Stomach (tissue), 9 donors: ENCODE measurements around the gene SLC6A11. TPM values are rescaled to one million over a fixed set of nuclear protein-coding genes. Genes with fewer than 3 reads are reported as not detected.

Experiments
- DNase-seq, 2 donors: peaks; one replicate each; pipeline versions ENCODE4 v3.0.0 to v3.0.0-alpha.2; 2013 to 2019
- H3K27ac ChIP-seq, 5 donors: fragments of 200-600 bp in 4 of 5; sonication (generic) in 4 of 5; one replicate each; pipeline ENCODE4 v1.5.1; 2013 to 2019; ENCODE audit warnings: mild to moderate bottlenecking in 1 of 5, moderate library complexity in 1 of 5
- H3K27me3 ChIP-seq, 3 donors: fragments of 200-600 bp; sonication (generic); one replicate each; pipeline ENCODE4 v1.5.1; 2017 to 2019; ENCODE audit warnings: mixed run types in 1 of 3
- H3K36me3 ChIP-seq, 4 donors: fragments of 200-600 bp; sonication (generic); 1 replicate in 3 of 4; 2 replicates in 1 of 4; pipeline ENCODE4 v1.5.1; 2016 to 2019
- H3K4me1 ChIP-seq, 4 donors: fragments of 200-600 bp; sonication (generic); one replicate each; pipeline ENCODE4 v1.5.1; 2016 to 2019
- H3K4me3 ChIP-seq, 4 donors: fragments of 200-600 bp; sonication (generic) in 3 of 4; one replicate each; pipeline ENCODE4 v1.5.1; 2016 to 2019; ENCODE audit warnings: mild to moderate bottlenecking in 1 of 4
- H3K9me3 ChIP-seq, 4 donors: fragments of 200-600 bp; sonication (generic); one replicate each; pipeline ENCODE4 v1.5.1; 2016 to 2019
- EP300 ChIP-seq: sonication (generic); formaldehyde crosslinking; IDR thresholded peaks from one replicate; pipeline ENCODE4 v1.6.1; 2017; ENCODE audit warnings: antibody characterized with exemption
- POLR2A ChIP-seq, 4 donors: fragments of 450-650 bp; IDR thresholded peaks; one replicate each; pipeline ENCODE4 v1.6.1; 2016; ENCODE audit warnings: antibody characterized with exemption in 4 of 4, control low read depth in 2 of 4, mild to moderate bottlenecking in 1 of 4, moderate library complexity in 1 of 4
- POLR2AphosphoS5 ChIP-seq, 3 donors: sonication (generic); formaldehyde crosslinking; IDR thresholded peaks; one replicate each; pipeline ENCODE4 v1.6.1; 2016; ENCODE audit warnings: antibody characterized with exemption in 3 of 3
- WGBS, 5 donors: extraction: QIAGEN DNeasy Blood & Tissue Kit in 3 of 5; methylation state at CpG; one replicate each; pipeline versions ENCODE4 v1.1.5 to v1.1.7; 2013 to 2018; 5-methylcytosine and 5-hydroxymethylcytosine counted together
- intact Hi-C: fragments of 100-400 bp; cut with DNase I; formaldehyde crosslinking; loops from one replicate; pipeline ENCODE4 v1.15.1; 2023; ENCODE audit warnings: low total_unique reads
- polyA plus RNA-seq, 3 donors: library from polyadenylated mRNA; stranded (reverse); fragments of 200-250 nt; gene quantifications; one replicate each; pipeline ENCODE4 v1.2.3, GENCODE V29; 2013
- total RNA-seq, 5 donors: library from RNA; depleted of rRNA; stranded (reverse); fragments of >200 nt; gene quantifications; one replicate each; pipeline versions ENCODE4 v1.1.0 to v1.2.3, GENCODE V29; 2014 to 2016
- TF ChIP-seq, protein P1 (sequence below), 7 experiments: fragments of 450-650 bp in 4 of 7; fragments of 200-600 bp in 3 of 7; sonication (generic) in 3 of 7; IDR thresholded peaks; one replicate each; pipeline ENCODE4 v1.5.1; 2016 to 2019; ENCODE audit warnings: antibody characterized with exemption in 7 of 7, control low read depth in 2 of 7, mild to moderate bottlenecking in 1 of 7
- donor health status: healthy with polysubstance abuse.
- donor health status: Bipolar disorder and iron deficiency.
- donor health status: healthy.

SLC6A11 gene
- total and polyA plus RNA-seq, 8 donors: 0.18 to 2.0 TPM; not detected in 6

DNA sequence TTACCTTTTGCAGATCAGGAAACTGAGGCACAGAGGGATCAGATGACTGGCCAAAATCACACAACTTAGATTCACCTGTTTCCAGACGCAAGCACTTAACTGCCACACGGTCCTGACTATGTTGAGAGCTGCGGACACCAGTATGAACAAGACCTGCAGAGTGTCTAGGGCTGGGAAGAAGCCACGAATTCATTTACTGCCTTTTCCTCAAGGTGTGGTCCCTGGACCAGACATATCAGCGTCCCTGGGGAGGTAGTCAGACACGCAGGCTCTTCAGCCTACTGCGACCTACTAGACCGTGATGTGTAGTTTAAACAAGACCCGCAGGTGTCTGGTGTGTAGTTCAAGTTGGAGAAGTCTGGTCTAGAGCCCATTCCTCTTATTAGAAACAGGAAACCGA lies 541 bp upstream of the SLC6A11 start:
- 77 to 81% (median 78%) methylated on average over 10 of the region's 10 CpGs for WGBS, 5 donors
- TF ChIP-seq POLR2AphosphoS5 (IDR thresholded peaks at IDR 0.05): no peak
- no peak for TF ChIP-seq POLR2A (IDR thresholded peaks at IDR 0.05)
- TF ChIP-seq, protein P1, sequence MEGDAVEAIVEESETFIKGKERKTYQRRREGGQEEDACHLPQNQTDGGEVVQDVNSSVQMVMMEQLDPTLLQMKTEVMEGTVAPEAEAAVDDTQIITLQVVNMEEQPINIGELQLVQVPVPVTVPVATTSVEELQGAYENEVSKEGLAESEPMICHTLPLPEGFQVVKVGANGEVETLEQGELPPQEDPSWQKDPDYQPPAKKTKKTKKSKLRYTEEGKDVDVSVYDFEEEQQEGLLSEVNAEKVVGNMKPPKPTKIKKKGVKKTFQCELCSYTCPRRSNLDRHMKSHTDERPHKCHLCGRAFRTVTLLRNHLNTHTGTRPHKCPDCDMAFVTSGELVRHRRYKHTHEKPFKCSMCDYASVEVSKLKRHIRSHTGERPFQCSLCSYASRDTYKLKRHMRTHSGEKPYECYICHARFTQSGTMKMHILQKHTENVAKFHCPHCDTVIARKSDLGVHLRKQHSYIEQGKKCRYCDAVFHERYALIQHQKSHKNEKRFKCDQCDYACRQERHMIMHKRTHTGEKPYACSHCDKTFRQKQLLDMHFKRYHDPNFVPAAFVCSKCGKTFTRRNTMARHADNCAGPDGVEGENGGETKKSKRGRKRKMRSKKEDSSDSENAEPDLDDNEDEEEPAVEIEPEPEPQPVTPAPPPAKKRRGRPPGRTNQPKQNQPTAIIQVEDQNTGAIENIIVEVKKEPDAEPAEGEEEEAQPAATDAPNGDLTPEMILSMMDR (IDR thresholded peaks at IDR 0.05): no peak
- TF ChIP-seq EP300: no peak
- no peaks in the 10 kb centered on the region for H3K9me3 ChIP-seq

DNA sequence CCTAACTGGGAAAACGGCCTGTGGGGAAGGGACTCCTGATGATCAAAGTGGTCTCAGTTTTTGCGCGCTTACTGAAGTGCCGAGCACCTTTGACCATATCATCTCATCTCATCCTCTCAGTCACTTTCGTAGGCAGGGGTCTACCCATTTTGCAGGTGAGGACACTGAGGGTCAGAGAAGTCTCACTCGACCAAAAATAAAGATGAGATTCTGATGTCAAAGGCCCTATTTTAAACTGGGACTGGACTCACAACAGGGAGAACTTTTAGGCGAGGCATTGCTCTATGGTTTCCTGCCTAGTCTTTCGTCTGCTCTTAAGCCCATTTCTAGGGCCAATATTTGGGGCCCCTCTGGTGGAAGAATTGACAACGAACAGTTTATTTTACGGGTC lies 830 bp downstream of the SLC6A11 start:
- intact Hi-C loops: no loop called here
- Histone ChIP-seq H3K27me3 (peaks cover 0 to 54% (median 28%) of the 10 kb centered on the region in 3 donors), H3K27ac (no peak overlapping the region), H3K36me3 (no peaks in the 10 kb centered on the region), H3K9me3 (no peaks in the 10 kb centered on the region), H3K4me1 (peaks cover 0 to 11% (median 5%) of the 10 kb centered on the region in 4 donors), H3K4me3 (no peak overlapping the region)
- TF ChIP-seq, protein P1 (IDR thresholded peaks at IDR 0.05): no peak
- no peak for TF ChIP-seq POLR2A (IDR thresholded peaks at IDR 0.05)
- TF ChIP-seq POLR2AphosphoS5 (IDR thresholded peaks at IDR 0.05): no peak
- no peak for TF ChIP-seq EP300
- no peak for DNase-seq
- WGBS, 5 donors: 64 to 73% (median 72%) methylated on average over 10 of the region's 10 CpGs

More for the DNA sequence above, 541 bp upstream of the SLC6A11 start:
- Histone ChIP-seq H3K4me3 (peak overlapping the region in 1 of 4 donors; percentile 34), H3K36me3 (no peaks in the 10 kb centered on the region), H3K27me3 (peaks cover 0 to 54% (median 32%) of the 10 kb centered on the region in 3 donors), H3K4me1 (peaks cover 0 to 11% (median 5%) of the 10 kb centered on the region in 4 donors), H3K27ac (no peak overlapping the region)
- no peak for DNase-seq
- intact Hi-C loops: no loop called here

DNA sequence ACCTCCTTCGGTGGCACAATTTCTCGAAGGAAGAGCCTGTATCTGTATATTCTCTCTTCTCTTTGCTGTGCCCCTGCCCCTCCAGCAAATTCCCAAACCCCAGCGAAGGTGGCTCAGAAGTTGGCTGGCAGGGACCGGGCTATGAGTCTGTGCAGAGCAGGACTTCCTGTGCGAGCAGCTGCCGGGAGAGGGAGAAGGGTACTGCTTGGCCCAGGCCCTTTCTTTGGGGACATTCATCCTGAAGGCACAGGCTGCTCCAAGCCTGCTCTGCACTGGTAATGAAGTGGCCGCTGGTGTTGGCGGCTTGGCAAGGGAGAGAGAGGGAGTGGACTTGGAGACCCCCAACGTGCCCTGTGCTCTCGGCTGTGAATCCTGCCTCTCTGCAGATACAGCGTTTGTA lies 1.5 kb downstream of the SLC6A11 start:
- TF ChIP-seq POLR2A (IDR thresholded peaks at IDR 0.05): no peak
- TF ChIP-seq, protein P1 (IDR thresholded peaks at IDR 0.05): no peak
- no peak for TF ChIP-seq EP300
- TF ChIP-seq POLR2AphosphoS5 (IDR thresholded peaks at IDR 0.05): no peak
- H3K4me3 ChIP-seq: no peak overlapping the region
- H3K36me3 ChIP-seq: no peaks in the 10 kb centered on the region
- intact Hi-C loops: no loop called here
- no peak overlapping the region for H3K27ac ChIP-seq
- peaks cover 0 to 53% (median 28%) of the 10 kb centered on the region in 3 donors for H3K27me3 ChIP-seq
- H3K9me3 ChIP-seq: no peaks in the 10 kb centered on the region
- 53 to 61% (median 57%) methylated on average over 11 of the region's 11 CpGs for WGBS, 5 donors
- peaks cover 0 to 11% (median 5%) of the 10 kb centered on the region in 4 donors for H3K4me1 ChIP-seq
- DNase-seq: no peak

DNA sequence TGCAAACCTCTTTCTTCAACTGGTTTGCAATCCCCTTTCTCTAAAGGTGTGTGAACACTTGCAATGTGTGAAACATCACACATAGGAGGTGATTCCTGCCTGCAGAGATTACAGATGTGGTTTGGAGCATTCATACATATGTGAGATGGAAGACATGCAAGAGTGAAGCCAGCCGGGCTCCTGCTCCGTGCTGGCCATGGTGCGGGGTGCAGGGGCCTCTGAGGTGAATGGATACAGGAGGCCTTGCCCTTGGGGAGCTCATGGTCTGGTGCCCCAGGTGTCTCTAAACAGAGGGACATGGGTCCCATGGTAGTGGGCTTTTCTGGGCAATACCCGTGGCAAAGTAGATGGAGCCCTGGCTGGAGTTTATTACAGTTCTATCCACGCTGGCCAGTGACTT lies 6.0 kb downstream of the SLC6A11 start:
- Histone ChIP-seq H3K27me3 (peaks cover 0 to 17% (median 10%) of the 10 kb centered on the region in 3 donors), H3K4me1 (no peaks in the 10 kb centered on the region), H3K9me3 (peaks cover 0 to 15% (median 6%) of the 10 kb centered on the region in 4 donors), H3K4me3 (no peak overlapping the region), H3K27ac (no peak overlapping the region), H3K36me3 (no peaks in the 10 kb centered on the region)
- TF ChIP-seq, protein P1 (IDR thresholded peaks at IDR 0.05): no peak
- TF ChIP-seq POLR2AphosphoS5 (IDR thresholded peaks at IDR 0.05) (no peak), EP300 (no peak), POLR2A (IDR thresholded peaks at IDR 0.05) (no peak)
- WGBS, 5 donors: 66 to 87% (median 75%) methylated on average over 5 of the region's 5 CpGs
- no peak for DNase-seq
- intact Hi-C loops: no loop called here
